Right ventricle myocardium superior (tissue), 1 donor: ENCODE measurements around the gene FLT1. TPM values are rescaled to one million over a fixed set of nuclear protein-coding genes. Genes with fewer than 3 reads are reported as not detected.
A peak's percentile ranks its signal among the peaks of the same experiment; 100 is the strongest.

Experiments used
- ATAC-seq: fragments of 200-7000 bp; cut with Tn5 transposase; one replicate; pipeline ENCODE4 v1.9.1; 2020; ENCODE audit warnings: mild to moderate bottlenecking; ENCODE audit not compliant: poor library complexity
- DNase-seq: peaks from one replicate; pipeline ENCODE4 v3.0.0-alpha.2; 2020
- intact Hi-C: fragments of 100-400 bp; cut with DNase I; formaldehyde crosslinking; loops from one replicate; pipeline ENCODE4 v1.11.2; 2022
- long read RNA-seq: library from polyadenylated mRNA; unstranded; transcript quantifications from one replicate; pipeline ENCODE4 v2.0.0, GENCODE V29; 2021
- total RNA-seq: library from RNA; stranded (reverse); fragmentation: NEBNext Ultra II Directional; extraction: Animal tissue kit (Norgen Biotek cat#: 25700); gene quantifications from one replicate; pipeline ENCODE4 v1.2.1, GENCODE V29; 2021
- donor health status: DM: no; HTN: yes; CAD: no; lungs with severe emphysema.

The FLT1 gene
- 42.0 TPM for total RNA-seq
- long read RNA-seq, full-length matches to known transcripts: 1 of 20 reads
- long read RNA-seq, partial matches to known transcripts: 7 of 20 reads
- long read RNA-seq, other reads (novel, unspliced or antisense): 12 of 20 reads

DNA sequence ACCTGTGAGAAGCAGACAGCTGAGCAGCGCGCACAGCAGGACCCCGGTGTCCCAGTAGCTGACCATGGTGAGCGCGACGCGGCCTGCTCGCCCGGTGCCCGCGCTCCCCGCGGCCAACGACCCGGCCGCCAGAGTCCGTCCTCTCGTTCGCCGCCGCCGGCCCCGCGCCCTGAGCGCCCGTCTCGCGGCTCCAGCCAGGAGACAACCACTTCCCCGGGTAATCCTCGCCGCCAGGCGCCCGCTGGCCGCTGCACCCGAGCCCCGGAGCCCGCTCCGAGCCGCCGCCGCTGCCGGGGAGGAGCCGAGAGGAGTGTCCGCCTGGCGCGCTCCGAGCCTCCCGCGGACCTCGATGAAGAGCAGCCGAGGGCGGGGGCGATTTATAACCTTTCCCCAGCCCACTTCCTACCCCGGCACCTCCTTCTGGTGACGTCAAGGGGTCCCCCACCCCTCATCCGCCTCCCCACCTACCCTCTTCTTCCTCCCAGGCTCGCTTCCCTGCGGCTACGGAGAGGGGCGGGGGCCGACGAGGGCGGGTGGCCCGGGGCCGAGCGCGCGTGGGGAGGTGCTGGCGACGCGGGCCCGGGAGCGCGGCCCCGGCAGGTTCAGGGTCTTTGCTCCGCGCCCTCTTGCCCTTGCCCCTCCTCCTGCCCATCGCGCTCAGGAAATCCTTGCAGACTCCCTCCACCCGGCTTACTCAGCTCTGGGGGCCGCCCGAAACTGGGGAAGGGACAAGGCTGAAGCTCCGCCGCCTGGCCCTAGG, at the start of gene FLT1:
FLT1 (minus strand) TSS at position 351 of the 760 bp plus-strand sequence; CDS start at position 66, 285 bp downstream.
- DNase-seq (peak; percentile 76), ATAC-seq (peak; percentile 73)
- intact Hi-C loops: no loop called here

DNA sequence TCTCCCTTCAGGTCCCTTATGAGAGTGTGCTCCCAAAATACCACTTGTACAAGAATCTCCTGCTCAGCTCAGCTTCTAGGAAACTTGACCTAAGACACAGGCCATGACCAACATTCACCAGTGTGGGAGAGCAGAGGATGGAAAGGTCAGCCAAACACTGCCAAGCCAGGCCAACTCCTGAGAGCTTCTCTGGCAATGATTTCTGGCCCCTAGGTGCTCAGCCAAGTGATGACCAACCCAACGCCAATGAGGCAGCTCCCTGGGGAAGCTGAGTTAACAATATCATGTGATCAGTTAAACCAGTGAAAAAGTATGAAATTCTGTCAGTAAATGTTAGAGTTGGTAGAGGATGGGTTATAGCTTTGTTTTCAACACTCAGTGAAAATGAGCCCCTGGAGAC, 49.1 kb upstream of the FLT1 start:
- DNase-seq (no peak), ATAC-seq (no peak)
- intact Hi-C loops: no loop called here

DNA sequence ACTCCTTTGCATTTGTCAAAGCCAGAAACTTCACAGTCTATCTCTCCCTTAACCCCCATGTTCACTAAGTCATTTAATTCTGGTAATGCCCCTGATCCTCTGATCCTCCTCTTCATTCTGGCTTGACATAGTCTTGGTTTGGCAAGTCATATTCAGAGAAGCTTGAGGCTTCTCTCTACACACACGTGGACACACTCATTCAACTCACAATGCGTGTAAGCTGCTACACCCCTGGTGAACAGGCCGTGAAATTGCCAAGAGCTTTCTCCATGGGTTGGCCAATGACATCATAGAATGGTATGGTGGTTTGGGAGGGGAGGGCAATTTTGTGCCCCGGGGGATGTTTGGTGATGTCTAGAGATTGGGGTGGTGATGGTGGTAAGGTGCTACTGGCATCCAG, 47.9 kb upstream of the FLT1 start:
- intact Hi-C loops: no loop called here
- ATAC-seq: no peak

GRCh38 chr13:28541966-28542365, 47.0 kb upstream of the FLT1 start:
- ATAC-seq: no peak
- intact Hi-C loops: no loop called here
- no peak for DNase-seq

More for the DNA sequence above, 47.9 kb upstream of the FLT1 start:
- DNase-seq: no peak

GRCh38 chr13:28540612-28541011, 45.7 kb upstream of the FLT1 start:
- ATAC-seq (no peak), DNase-seq (no peak)
- intact Hi-C loops: no loop called here

DNA sequence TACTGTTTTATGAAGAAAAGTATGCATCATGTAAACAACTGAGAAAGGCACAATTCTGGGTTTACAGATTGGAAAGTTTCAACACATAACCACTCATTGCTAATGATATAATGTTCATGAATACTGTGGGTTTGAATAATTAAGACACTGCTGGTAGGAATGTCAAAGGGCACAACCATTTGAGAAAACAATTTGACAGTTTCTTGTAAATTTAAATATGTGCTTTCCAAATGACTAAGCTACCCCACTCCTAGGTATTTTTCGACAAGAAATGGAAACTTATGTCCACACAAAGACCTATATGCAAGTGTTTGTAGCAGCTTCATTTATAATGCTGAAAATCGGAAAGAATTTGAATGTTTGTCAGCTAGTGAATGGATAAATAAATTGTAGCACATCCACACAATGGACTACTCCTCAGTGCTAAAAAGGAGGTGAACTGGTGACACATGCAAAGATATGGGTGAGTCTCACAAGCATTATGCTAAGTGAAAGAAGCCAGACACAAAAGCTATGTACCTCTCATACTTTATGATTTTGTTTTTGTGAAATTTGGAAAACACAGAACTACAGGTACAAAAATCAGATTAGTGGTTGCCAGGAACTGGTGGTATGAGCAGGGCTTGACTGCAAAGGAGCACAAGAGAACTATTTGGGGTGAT, 44.8 kb upstream of the FLT1 start:
- intact Hi-C loops: loop anchor here (10.0 kb wide), 1 partner anchor 95 kb away; no protein-coding TSS in a partner anchor
- ATAC-seq (no peak), DNase-seq (no peak)

GRCh38 chr13:28538932-28539331, 44.0 kb upstream of the FLT1 start:
- intact Hi-C loops: loop anchor here (10.0 kb wide), 1 partner anchor 96 kb away; no protein-coding TSS in a partner anchor
- no peak for DNase-seq
- no peak for ATAC-seq

DNA sequence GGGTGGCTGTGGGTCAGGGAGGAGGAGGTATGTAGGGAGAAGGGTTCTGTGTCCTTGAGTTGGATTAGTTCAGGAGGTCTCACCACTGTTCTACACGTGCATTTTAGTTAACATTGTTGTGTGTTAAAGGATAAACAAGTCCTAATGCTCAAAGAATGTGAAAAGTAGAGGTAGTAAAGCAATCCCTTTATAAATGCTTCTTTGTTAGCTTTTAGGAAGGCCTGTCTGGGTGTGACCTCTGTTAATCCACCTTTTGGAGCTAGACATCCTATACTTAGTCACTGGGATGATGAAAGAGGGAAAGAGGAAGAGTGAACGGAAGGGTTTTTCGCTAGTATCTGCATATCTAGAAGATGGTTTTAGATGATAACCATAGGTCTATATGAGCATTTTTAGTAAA, 42.2 kb upstream of the FLT1 start:
- DNase-seq (no peak), ATAC-seq (no peak)
- intact Hi-C loops: loop anchor here (10.0 kb wide), 1 partner anchor 98 kb away; no protein-coding TSS in a partner anchor

DNA sequence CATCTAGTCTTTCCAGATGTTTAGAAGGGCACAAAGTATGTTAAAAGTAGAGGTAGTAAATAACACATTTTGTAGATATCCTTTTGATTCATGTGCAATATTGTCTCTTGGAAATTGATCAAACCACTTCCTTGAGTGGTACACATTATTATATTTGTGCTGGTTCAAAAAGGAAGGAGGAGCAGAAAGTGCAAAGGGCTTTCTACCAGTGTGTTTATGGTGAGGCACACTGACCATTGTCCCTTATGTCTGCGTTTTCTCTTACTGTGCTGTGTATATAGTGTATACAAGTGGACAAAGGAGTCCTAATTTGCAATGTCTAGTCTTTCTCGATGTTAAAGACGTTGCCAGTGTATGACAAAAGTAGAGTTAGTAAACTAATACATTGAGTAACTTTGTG, 41.4 kb upstream of the FLT1 start:
- ATAC-seq: no peak
- intact Hi-C loops: loop anchor here (10.0 kb wide), 1 partner anchor 98 kb away; no protein-coding TSS in a partner anchor
- DNase-seq: no peak

DNA sequence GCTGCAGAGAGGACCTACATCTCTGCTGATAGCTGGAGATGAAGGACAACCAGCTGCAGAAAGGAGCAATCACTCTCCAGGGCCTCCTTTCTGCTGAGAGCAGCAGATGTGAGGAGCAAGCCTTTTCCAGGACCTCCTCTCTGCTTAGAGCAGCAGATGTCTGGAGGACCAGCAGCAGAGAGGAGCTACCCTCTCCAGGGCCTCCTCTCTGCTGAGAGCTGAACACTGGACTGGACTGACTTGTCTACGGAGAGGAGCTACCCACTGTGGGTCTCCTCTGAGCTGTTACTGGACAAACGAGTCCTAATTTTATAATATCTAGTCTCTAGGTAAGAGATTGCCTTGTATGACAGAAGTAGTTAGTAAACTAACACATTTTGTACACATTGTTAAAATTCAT, 40.8 kb upstream of the FLT1 start:
- DNase-seq: no peak
- no peak for ATAC-seq
- intact Hi-C loops: loop anchor here (10.0 kb wide), 1 partner anchor 99 kb away; no protein-coding TSS in a partner anchor

GRCh38 chr13:28534801-28535200, 39.9 kb upstream of the FLT1 start:
- ATAC-seq: no peak
- intact Hi-C loops: loop anchor here (10.0 kb wide), 1 partner anchor 100 kb away; no protein-coding TSS in a partner anchor
- DNase-seq: no peak

- no peak for DNase-seq
- intact Hi-C loops: loop anchor here (10.0 kb wide), 1 partner anchor 101 kb away; no protein-coding TSS in a partner anchor
- ATAC-seq: no peak
Observed at GRCh38 chr13:28534210-28534609, 39.3 kb upstream of the FLT1 start.

DNA sequence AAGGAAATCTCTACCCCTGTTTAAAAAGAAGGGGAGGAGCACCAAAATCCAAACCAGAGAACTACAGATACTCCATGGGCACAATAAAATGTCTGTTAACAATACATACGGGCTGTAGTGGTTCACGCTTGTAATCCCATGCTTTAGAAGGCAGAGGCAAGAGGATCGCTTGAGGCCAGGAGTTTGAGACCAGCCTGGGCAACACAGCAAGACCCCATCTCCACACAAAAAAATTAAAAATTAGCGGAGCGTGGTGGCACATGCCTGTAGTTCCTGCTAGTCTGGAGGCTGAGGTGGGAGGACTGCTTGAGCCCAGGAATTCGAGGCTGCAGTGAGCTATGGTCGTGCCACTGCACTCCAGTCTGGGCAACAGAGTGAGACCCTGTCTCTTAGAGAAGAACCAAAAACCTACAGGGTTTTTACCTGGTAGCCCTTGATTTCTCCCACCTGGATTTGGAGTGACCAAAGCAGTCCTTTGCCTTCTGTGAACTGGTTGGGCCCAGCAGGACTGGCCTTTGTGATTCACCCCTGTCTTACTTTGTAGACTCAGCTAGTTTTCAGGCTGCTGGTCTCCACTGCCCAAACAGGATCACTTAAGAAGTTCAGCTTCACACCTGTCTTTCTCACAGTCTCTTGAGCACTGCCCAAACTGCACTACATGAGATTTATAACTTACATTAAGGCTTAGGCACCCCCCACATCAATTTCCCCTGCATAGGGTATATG, 38.7 kb upstream of the FLT1 start:
- DNase-seq: no peak
- ATAC-seq: no peak
- intact Hi-C loops: loop anchor here (10.0 kb wide), 1 partner anchor 101 kb away; no protein-coding TSS in a partner anchor

GRCh38 chr13:28533125-28533436, 38.2 kb upstream of the FLT1 start:
- DNase-seq (no peak), ATAC-seq (no peak)
- intact Hi-C loops: loop anchor here (10.0 kb wide), 1 partner anchor 102 kb away; no protein-coding TSS in a partner anchor

DNA sequence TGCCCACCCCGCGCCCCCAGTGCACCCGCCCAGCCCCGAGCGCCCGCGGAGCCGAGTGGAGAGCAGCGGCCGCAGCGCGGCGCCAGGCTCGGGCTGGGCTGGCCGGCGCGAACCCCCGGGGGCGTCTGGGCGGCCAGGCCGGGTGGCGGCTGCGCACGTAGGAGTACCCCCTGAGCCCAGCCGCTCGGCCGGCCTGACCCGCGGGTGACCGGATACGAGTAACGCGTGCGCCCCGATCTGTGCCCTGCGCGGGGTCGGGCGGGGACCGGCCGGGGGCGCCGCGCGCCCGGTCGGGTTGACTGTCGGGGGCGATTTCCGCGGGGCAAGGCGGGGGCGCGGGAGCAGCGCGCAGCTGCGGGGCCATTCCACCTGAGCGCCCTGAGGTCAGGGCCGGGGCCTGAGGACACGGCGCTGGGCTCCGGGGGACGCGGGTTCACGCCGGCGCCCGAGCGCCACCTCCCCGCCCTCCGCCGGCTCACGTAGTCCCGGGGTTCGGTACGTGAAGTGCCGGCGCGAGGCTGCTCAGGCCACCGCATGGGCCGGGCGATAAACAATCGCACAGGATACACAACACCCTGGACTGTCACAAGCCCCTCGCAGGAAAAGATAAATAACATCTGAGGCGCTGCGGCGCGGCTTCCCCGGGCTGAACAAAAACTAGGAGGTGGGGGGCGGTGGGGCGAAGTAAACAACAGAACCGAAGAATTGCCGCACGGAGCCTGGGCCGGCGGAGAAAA, 37.6 kb upstream of the FLT1 start:
- intact Hi-C loops: loop anchor here (10.0 kb wide), 1 partner anchor 102 kb away; no protein-coding TSS in a partner anchor
- peak; percentile 72 for ATAC-seq
- DNase-seq: peak; percentile 71

GRCh38 chr13:28531845-28532387, 37.0 kb upstream of the FLT1 start:
- DNase-seq: peak; percentile 47
- ATAC-seq: peak; percentile 14

DNA sequence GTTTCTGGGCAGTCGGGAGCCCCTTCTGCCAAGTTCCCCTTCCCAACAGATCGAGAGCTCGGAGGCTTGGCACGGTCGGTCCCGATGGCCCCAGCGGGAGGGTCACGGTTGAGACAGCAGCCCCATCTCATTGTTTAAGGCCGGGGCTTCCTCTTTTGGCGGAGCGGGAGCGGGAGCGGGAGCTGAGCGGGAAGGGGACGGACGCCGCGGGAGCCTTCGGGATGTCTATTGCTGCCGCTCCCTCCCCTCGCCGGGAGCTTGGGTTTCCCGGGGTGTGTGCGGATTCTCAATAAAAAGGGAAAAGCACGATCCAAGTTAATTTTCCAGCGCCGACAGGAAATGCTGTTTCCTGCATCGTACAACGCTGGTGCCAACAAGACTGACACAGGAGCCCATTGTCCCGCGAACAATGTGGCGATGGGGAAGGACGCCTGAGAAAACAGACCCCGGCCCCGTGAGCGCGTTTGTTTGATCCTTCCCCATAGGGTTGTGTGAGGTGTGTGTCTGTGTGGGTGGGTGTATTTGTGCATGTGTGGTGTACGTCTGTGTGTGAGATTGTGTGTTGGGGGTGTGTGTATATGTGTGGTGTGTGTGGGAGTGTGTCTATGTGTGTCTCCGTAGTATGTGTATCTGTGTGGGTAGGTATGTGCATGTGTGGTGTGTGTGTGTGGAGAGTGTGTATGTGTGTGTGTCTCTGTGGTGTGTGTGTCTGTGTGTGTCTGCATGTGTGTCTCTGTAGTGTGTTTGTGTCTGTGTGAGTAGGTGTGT, 36.3 kb upstream of the FLT1 start:
- peak; percentile 73 for DNase-seq
- intact Hi-C loops: loop anchor here (10.0 kb wide), 1 partner anchor 104 kb away; no protein-coding TSS in a partner anchor
- peak; percentile 47 for ATAC-seq

More at GRCh38 chr13:28531845-28532387, 37.0 kb upstream of the FLT1 start:
- intact Hi-C loops: loop anchor here (10.0 kb wide), 1 partner anchor 103 kb away; no protein-coding TSS in a partner anchor
